GM18867 (cell line): ENCODE data around the gene SLC35F1.
A peak's percentile ranks its signal among the peaks of the same experiment; 100 is the strongest.

Experiments
- ATAC-seq: cut with Tn5 transposase; IDR thresholded peaks from one replicate; pipeline ENCODE4 v1.9.1; 2021; ENCODE audit warnings: mild to moderate bottlenecking, moderate library complexity; ENCODE audit not compliant: unreplicated experiment

The SLC35F1 gene

DNA sequence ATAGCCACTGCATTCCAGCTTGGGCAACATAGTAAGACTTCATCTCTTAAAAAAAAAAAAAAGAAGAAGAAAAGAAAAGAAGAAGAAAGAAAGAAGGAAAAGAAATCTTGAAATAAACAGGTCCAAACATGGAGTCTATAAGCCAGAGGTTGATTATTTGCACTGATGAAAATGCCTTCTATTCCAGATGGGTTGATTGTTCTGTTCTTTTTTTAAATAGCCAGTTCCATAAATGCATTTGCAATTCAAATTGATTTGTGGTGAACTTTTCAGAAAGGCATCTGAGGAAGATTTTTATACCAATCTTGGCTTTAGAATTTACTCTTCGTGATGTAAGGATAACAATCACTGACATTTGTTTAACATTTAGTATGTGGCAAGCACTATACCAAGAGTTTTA is 397.3 kb downstream of the SLC35F1 start:
- ATAC-seq: no peak

DNA sequence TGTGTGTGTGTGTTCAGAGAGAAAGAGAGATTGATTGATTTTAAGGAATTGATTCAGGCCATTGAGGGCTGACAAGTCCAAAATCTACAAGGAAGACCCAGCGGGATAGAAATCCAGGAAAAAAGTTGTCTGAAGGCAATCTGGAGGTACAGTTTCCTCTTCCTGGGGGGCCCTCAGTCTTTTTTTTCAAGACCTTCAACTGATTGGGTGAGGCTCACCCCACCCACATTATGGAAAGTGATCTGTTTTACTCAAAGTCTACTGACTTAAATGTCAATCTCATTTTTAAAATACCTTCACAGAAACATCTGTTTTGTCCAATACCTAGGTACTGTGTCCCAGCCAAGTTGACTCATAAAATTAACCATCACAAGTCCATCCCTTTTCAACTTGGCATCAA is 398.0 kb downstream of the SLC35F1 start:
- no peak for ATAC-seq

DNA sequence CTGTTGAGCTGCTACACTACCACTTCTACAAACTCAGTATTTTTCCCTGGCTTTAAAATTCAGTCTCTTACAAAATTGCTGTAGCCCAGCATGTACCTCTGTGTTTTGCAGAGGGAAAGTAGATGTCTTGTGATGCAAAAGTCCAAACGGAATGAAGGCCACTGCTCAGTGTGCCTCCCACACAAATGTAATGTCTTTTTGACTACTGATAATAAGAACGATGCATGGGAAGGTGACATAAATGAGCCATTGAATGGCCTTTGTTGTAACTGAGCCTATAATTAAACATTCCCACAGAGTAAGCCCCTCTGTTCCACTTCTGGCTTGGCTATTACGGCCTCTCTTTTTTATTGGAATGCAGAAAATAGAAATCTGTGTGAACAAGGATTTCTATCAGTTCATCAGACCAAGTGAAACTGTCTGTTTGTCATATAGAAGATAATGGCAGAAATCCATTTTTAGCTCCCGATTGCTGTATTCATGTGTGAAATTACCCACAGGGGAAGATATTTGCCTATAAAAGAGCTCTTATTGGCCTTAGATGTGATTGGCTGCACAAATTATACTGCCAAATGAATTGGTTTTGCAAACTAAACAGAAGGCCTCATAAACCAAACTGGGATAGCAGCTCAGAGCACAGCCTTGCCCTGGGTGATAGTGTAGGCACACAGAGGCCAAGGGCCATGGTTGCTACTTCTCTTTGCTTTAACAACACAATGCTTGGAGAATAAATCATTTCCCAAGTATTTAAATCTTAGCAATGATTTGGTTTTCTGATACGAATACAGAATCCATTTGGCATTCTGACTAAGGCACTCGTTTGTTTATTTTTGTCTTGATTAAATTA is 399.6 kb downstream of the SLC35F1 start:
- no peak for ATAC-seq

DNA sequence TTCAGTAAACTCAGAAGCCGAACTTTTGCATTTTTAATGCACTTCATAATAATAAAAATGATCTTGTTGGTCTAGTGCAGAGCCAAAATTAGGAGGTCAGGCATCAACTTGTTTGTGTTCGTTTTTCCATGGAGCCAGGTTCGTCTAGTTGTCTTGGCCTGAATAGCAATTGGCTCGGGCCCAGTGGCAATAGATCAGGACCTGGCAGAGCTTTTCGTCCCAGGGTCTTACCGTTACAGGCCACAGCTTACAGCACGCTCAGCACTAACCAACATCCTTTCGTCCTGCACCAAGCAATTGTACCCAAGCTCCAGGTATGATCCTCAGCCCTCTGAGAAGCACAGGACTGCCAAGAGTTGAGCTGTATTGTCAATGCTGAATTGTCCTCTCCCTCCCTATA is 400.5 kb downstream of the SLC35F1 start:
- no peak for ATAC-seq

GRCh38 chr6:118309337-118310093 is 402.5 kb downstream of the SLC35F1 start:
- no peak for ATAC-seq

DNA sequence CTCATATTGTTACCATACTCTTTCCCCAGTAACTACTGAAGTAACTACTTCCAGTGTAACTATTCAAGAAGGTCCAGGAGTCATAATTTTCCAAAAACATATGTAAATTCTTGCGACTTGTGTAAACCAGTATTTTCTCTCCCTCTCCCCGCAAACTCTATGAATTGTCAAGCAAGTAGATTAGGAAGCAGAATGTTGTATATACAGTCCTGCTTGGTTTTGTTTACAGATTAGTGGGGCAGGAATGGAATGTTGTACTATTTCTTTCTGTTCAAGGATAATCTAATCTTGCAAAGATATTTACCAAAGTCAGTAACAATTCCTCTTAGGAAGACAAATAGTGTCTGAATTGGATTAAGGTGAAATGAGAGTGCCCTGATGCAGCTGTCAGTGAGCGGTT is 406.1 kb downstream of the SLC35F1 start:
- no peak for ATAC-seq

GRCh38 chr6:118313762-118314161 is 406.7 kb downstream of the SLC35F1 start:
- no peak for ATAC-seq

DNA sequence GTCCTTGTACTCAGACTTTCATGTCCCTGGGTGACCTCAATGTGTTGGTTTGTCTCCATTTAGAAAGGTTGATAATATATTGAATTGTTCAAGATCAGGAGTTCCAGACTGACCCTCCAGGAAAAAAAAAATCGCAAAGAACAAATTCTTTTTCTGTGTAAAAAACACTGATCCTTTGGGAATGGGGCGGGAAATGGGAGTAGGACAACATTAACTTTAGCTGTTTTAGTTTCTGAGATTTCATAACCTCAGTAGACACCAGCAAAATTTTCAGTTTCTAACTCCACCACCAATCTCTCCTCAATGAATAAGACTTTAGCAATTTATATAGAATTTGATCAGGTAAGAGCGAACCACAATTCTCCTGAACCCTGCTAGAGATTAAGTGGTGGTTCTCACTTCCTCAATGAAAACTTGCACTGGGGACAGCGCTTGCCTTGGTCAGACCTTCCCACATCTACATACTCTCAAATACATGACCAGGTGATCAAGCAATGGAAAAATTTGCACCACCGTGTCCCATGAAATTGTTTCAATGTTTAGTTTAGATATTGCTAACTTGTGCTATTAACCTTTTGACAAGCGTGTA is 409.8 kb downstream of the SLC35F1 start:
- peak; percentile 71 for ATAC-seq

GRCh38 chr6:118317581-118318563 is 410.8 kb downstream of the SLC35F1 start:
- ATAC-seq: no peak

DNA sequence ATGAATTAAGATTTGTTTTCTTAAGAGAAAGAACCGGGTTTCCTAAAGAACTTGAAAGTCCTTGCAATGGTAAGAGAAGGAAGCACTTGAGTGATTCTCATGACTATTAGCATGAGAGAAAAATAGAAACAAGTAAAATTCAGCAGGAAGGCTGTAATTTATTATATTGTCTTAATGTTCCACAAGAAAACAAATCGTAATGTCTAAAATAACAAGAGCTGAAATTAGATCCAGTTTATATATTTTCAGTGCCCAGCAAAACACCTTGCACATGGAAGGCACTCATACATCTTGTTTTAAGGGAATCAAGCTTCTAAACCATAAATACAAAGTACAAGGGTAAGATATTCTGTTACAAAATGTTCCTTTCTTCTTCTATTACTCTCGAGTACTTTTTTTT is 411.6 kb downstream of the SLC35F1 start:
- ATAC-seq: no peak

DNA sequence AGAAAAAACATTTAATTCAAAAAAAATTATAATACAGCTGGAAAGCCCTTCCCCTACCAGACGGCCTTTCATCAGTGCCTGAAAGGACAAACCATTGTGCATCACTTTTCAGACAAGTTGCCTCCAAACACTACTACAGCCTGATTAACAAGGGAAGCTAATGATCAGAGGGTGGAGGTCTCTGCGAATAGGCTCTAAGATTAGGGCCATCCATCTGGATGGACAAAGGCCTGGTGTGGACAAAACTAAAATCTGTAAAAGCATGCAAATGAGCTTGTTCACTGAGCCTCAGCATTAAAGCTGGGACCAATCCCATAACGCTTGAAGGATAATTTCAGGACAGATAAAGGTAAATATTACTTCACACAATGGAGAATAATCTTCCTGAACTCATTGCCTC is 412.4 kb downstream of the SLC35F1 start:
- ATAC-seq: no peak

GRCh38 chr6:118319894-118320649 is 413.0 kb downstream of the SLC35F1 start:
- ATAC-seq: no peak

DNA sequence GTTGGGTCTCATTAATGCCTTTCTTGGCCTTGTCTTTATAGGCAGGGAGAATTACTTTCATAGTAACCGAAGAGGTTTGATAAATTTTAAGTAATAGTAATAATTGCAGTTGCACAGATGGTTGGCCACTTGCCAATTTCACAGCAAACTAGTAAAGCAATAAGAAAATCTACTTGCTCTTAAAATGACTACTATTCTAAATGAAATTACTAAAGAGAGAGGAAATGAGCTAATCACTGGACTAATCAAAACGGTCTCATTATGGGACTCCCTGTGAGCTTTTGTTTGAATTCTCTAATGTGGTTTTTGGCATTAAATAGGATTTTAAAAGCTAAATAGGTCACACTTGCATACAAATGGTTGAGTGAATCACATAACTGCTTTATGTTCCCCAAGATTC is 413.6 kb downstream of the SLC35F1 start:
- ATAC-seq: no peak

GRCh38 chr6:118324116-118324515 is 417.1 kb downstream of the SLC35F1 start:
- ATAC-seq: no peak

GRCh38 chr6:118325220-118325860 is 418.3 kb downstream of the SLC35F1 start:
- no peak for ATAC-seq

GRCh38 chr6:118326712-118327111 is 419.6 kb downstream of the SLC35F1 start:
- no peak for ATAC-seq

- ATAC-seq: no peak
Observed at GRCh38 chr6:118327237-118327636, 420.2 kb downstream of the SLC35F1 start.

DNA sequence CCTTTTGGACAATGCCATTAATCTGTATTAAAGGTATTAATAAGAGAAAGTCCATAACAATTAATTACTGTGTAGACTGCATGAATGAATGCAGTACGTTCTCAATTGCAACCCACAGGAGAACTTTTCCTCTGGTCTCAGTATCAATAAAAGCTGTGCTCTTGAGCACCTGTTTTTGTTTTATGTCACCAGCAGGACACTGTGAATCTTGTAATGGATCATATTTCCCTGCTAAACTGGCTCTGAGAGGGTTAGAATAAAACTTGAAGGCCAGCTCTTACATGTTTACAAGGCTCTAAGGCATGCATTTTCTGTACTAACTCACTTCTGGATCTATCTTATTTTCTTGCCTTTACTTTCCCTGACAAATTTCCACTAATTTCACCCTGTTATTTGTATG is 426.7 kb downstream of the SLC35F1 start:
- no peak for ATAC-seq

GRCh38 chr6:118334634-118335033 is 427.6 kb downstream of the SLC35F1 start:
- ATAC-seq: no peak
